K562 (cell line): Measurements from ENCODE around the gene XPC. TPM values are rescaled to one million over a fixed set of nuclear protein-coding genes. Genes with fewer than 3 reads are reported as not detected.

Experiments
- CAMTA2 ChIP-seq: fragments of 250-450 bp; sonication (Bioruptor Pico); conservative IDR thresholded peaks from 2 replicates; pipeline ENCODE4 v1.5.1; 2022
- CBX2 ChIP-seq: fragments of 200-600 bp; sonication (generic); IDR thresholded peaks from one replicate; pipeline ENCODE4 v1.6.1; 2012; ENCODE audit warnings: mild to moderate bottlenecking, low read length, inconsistent platforms; ENCODE audit not compliant: insufficient read depth, poor library complexity, severe bottlenecking
- CHD4 ChIP-seq: fragments of 200-600 bp; sonication (generic); IDR thresholded peaks from 3 replicates; pipeline ENCODE4 v1.6.1; 2012; ENCODE audit warnings: low read depth, mild to moderate bottlenecking, mixed read lengths, low read length, inconsistent platforms; ENCODE audit not compliant: insufficient read depth, insufficient replicate concordance, poor library complexity, severe bottlenecking
- CREM ChIP-seq: IDR thresholded peaks from 2 replicates; pipeline ENCODE4 v1.6.1; 2014; ENCODE audit warnings: antibody characterized with exemption, low read depth
- ELF4 ChIP-seq: fragments of 450-650 bp; formaldehyde crosslinking; IDR thresholded peaks from 2 replicates; pipeline ENCODE4 v1.4.0; 2022; ENCODE audit warnings: missing genetic modification characterization
- ETV5 ChIP-seq: sonication (generic); formaldehyde crosslinking; IDR thresholded peaks from 2 replicates; pipeline ENCODE4 v1.4.0; 2020; ENCODE audit warnings: low read depth, mild to moderate bottlenecking, missing genetic modification reagents
- FIP1L1 ChIP-seq: fragments of 200-400 bp; formaldehyde crosslinking; IDR thresholded peaks from 2 replicates; pipeline ENCODE4 v1.6.1; 2018; ENCODE audit warnings: mild to moderate bottlenecking, low read depth, low read length; ENCODE audit not compliant: poor library complexity, severe bottlenecking
- FOXK1 ChIP-seq: sonication (generic); formaldehyde crosslinking; IDR thresholded peaks from 2 replicates; pipeline ENCODE4 v1.8.0; 2022; ENCODE audit warnings: missing genetic modification reagents, mild to moderate bottlenecking, borderline replicate concordance
- FUS ChIP-seq: fragments of 200-400 bp; formaldehyde crosslinking; optimal IDR thresholded peaks from 2 replicates; pipeline ENCODE3; 2017; ENCODE audit warnings: low read depth, low read length
- GATAD2B ChIP-seq: fragments of 450-650 bp; IDR thresholded peaks from 2 replicates; pipeline ENCODE4 v1.6.1; 2017; ENCODE audit warnings: mild to moderate bottlenecking, borderline replicate concordance
- L3MBTL2 ChIP-seq: fragments of 450-650 bp; IDR thresholded peaks from 2 replicates; pipeline ENCODE4 v1.6.1; 2016; ENCODE audit warnings: mild to moderate bottlenecking, moderate library complexity
- MAFG ChIP-seq: fragments of 450-650 bp; conservative IDR thresholded peaks from 2 replicates; pipeline ENCODE4 v1.6.1; 2016; ENCODE audit warnings: missing genetic modification characterization, missing compliant biosample characterization
- MEF2A ChIP-seq: IDR thresholded peaks from 2 replicates; pipeline ENCODE4 v1.6.1; 2011; ENCODE audit warnings: low read depth, mild to moderate bottlenecking, low read length, moderate library complexity; ENCODE audit not compliant: control insufficient read depth
- NONO ChIP-seq, 2 experiments: fragments of 200-400 bp in 1 of 2; fragments of 450-650 bp in 1 of 2; formaldehyde crosslinking in 1 of 2; IDR thresholded peaks; 2 replicates each; pipeline ENCODE4 v1.6.1; 2017; ENCODE audit warnings: low read depth in 2 of 2, mild to moderate bottlenecking in 2 of 2, moderate library complexity in 2 of 2, low read length in 1 of 2
- NR3C1 ChIP-seq: sonication (generic); formaldehyde crosslinking; IDR thresholded peaks from 2 replicates; pipeline ENCODE4 v1.8.1; 2022; ENCODE audit warnings: missing genetic modification reagents
- PHF20 ChIP-seq: fragments of 450-650 bp; IDR thresholded peaks from 2 replicates; pipeline ENCODE4 v1.6.1; 2018; ENCODE audit not compliant: partially characterized antibody
- POLR2H ChIP-seq: IDR thresholded peaks from 2 replicates; pipeline ENCODE4 v1.6.1; 2016; ENCODE audit warnings: missing genetic modification characterization, low read depth, mild to moderate bottlenecking, control low read depth, missing compliant biosample characterization, moderate library complexity
- RBFOX2 ChIP-seq: fragments of 200-400 bp; formaldehyde crosslinking; IDR thresholded peaks from 2 replicates; pipeline ENCODE4 v1.6.1; 2017; ENCODE audit warnings: low read depth, mild to moderate bottlenecking, low read length, moderate library complexity
- RBM25 ChIP-seq: fragments of 200-400 bp; formaldehyde crosslinking; IDR thresholded peaks from 2 replicates; pipeline ENCODE4 v1.6.1; 2018; ENCODE audit warnings: low read length, low read depth, moderate library complexity; ENCODE audit not compliant: severe bottlenecking
- SUPT5H ChIP-seq: fragments of 450-650 bp; IDR thresholded peaks from 2 replicates; pipeline ENCODE4 v1.6.1; 2016
- ZBTB1 ChIP-seq: sonication (generic); formaldehyde crosslinking; IDR thresholded peaks from 2 replicates; pipeline ENCODE4 v1.8.1; 2023; ENCODE audit warnings: missing genetic modification reagents, low read depth, mild to moderate bottlenecking, borderline replicate concordance
- ZBTB7A ChIP-seq: IDR thresholded peaks from 2 replicates; pipeline ENCODE4 v1.6.1; 2011; ENCODE audit warnings: low read depth, mild to moderate bottlenecking, low read length, moderate library complexity, borderline replicate concordance; ENCODE audit not compliant: control insufficient read depth
- ZEB2 ChIP-seq: fragments of 450-650 bp; IDR thresholded peaks from 2 replicates; pipeline ENCODE4 v1.6.1; 2016
- ZNF174 ChIP-seq: fragments of 250-450 bp; sonication (Bioruptor Pico); IDR thresholded peaks from 2 replicates; pipeline ENCODE4 v1.4.0; 2020; ENCODE audit warnings: mild to moderate bottlenecking
- ZNF239 ChIP-seq: fragments of 250-450 bp; sonication (Bioruptor Pico); IDR thresholded peaks from 2 replicates; pipeline ENCODE4 v1.4.0; 2020; ENCODE audit warnings: mild to moderate bottlenecking
- ZNF76 ChIP-seq: fragments of 250-450 bp; sonication (Bioruptor Pico); IDR thresholded peaks from 2 replicates; pipeline ENCODE4 v1.4.0; 2020; ENCODE audit warnings: mild to moderate bottlenecking, moderate library complexity, borderline replicate concordance
- ZNF79 ChIP-seq: fragments of 250-450 bp; sonication (Bioruptor Pico); IDR thresholded peaks from 2 replicates; pipeline ENCODE4 v1.4.0; 2020; ENCODE audit warnings: low read depth, mild to moderate bottlenecking, moderate library complexity
- ZZZ3 ChIP-seq: fragments of 450-650 bp; IDR thresholded peaks from 2 replicates; pipeline ENCODE4 v1.6.1; 2016; ENCODE audit warnings: antibody characterized with exemption, mild to moderate bottlenecking, moderate library complexity
- polyA plus RNA-seq, 8 experiments: library from polyadenylated mRNA; depleted of rRNA in 4 of 8; stranded (reverse) in 5 of 8; unstranded in 3 of 8; fragments of >200 nt; fragmentation: Nextera tagmentation in 2 of 8; fragmentation: Illumina TruSeq in 1 of 8; extraction: Ambion mirVana in 2 of 8; extraction: Trizol in 1 of 8; gene quantifications; 2 replicates each; pipeline versions ENCODE4 v1.2.1 to v1.2.3, GENCODE V29; 2011 to 2014; ENCODE audit warnings: inconsistent platforms in 1 of 8, missing spikeins in 1 of 8
- total RNA-seq, 7 experiments: library from RNA; depleted of rRNA in 6 of 7; stranded (reverse); fragments of >200 nt in 6 of 7; fragmentation: Illumina TruSeq in 2 of 7; extraction: Trizol in 2 of 7; gene quantifications; 2 replicates each; pipeline versions ENCODE4 v1.2.1 to v1.2.3, GENCODE V29; 2011 to 2021; ENCODE audit warnings: low replicate concordance in 1 of 7
- TF ChIP-seq, protein P1 (sequence below): conservative IDR thresholded peaks from 2 replicates; pipeline ENCODE4 v1.6.1; 2011; ENCODE audit warnings: low read depth, mild to moderate bottlenecking, low read length; ENCODE audit not compliant: control insufficient read depth

Gene XPC
- total and polyA plus RNA-seq, 9 of the 15 experiments (the other 6 are each of a cell fraction or from before 2014, with no cell fraction given), result 3.8 to 54.7 (median 41.3) TPM

DNA sequence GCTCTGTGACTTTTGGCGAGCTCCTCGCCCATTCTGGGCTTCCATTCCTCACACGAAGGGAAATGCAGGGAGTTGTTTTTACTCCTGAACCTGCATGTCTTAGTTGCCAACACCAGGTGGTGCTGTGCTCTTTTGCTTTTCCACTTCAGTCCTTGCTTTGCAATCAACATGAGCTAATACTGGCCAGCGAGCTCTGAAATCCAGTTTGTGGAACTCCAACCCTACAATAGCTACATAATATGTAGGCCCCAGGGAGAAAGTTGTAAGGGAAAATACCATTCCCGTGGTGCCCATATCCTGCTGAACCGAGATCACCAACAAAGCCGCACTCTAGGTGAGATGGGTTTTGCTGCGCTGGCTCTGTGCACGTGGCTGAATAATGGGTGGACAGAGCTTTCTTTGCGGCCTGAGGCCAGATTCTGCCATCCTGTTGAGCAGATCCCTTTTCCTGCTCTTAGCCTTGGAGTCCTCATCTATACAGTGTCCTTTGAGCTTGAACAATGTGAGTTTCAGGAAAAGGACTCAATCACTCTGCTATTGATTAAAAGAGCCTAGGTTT lies 25.2 kb upstream of the XPC start (continued):
- no peak for TF ChIP-seq GATAD2B
- no peak for TF ChIP-seq NR3C1 (CRISPR knock-in tag)
- peak; percentile 70 for TF ChIP-seq ZNF239 (CRISPR knock-in tag)
- peak; percentile 52; the same call in 1 of the 2 replicates for TF ChIP-seq CREM
- TF ChIP-seq ZBTB1 (CRISPR knock-in tag), result 0 out of 2 replicates have a peak, but pooled peaks have one; percentile 17
- TF ChIP-seq, protein P1, sequence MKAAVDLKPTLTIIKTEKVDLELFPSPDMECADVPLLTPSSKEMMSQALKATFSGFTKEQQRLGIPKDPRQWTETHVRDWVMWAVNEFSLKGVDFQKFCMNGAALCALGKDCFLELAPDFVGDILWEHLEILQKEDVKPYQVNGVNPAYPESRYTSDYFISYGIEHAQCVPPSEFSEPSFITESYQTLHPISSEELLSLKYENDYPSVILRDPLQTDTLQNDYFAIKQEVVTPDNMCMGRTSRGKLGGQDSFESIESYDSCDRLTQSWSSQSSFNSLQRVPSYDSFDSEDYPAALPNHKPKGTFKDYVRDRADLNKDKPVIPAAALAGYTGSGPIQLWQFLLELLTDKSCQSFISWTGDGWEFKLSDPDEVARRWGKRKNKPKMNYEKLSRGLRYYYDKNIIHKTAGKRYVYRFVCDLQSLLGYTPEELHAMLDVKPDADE, result no peak
- no peak for TF ChIP-seq CBX2
- TF ChIP-seq ZEB2, result no peak
- no peak for TF ChIP-seq POLR2H (tag)
- TF ChIP-seq ZNF76 (CRISPR knock-in tag), result peak; percentile 93
- no peak for TF ChIP-seq ZNF79 (CRISPR knock-in tag)
- TF ChIP-seq PHF20, result no peak
- peak; percentile 29; the same call in 1 of the 2 replicates for TF ChIP-seq ELF4
- peak; percentile 25; the same call in 1 of the 2 replicates for TF ChIP-seq ZNF174 (CRISPR knock-in tag)
- TF ChIP-seq CAMTA2 (CRISPR knock-in tag), result 0 out of 2 replicates have a peak, but pooled peaks have one; percentile 9
- TF ChIP-seq SUPT5H, result no peak
- TF ChIP-seq RBFOX2, result peak; percentile 27; the same call in 1 of the 2 replicates
- no peak for TF ChIP-seq MEF2A
- TF ChIP-seq ETV5 (CRISPR knock-in tag), result peak; percentile 41; the same call in 1 of the 2 replicates
- TF ChIP-seq FIP1L1, result no peak
- TF ChIP-seq ZZZ3, result no peak
- peak; percentile 79; the same call in 1 of the 2 replicates for TF ChIP-seq FOXK1 (CRISPR knock-in tag)
- TF ChIP-seq RBM25, result peak; percentile 86
- no peak for TF ChIP-seq CHD4
- no peak for TF ChIP-seq ZBTB7A
- TF ChIP-seq MAFG (tag), result no peak
- TF ChIP-seq L3MBTL2, result peak; percentile 87
- TF ChIP-seq FUS, result no peak
- no peak for TF ChIP-seq NONO (IDR thresholded peaks at IDR 0.05; ENCODE audit: low read depth in 2 of 2, low read length in 1 of 2)
